CD14-positive monocyte (primary cell): ENCODE results near the gene RNF180. TPM values are rescaled to one million over a fixed set of nuclear protein-coding genes. Genes with fewer than 3 reads are reported as not detected.

Experiments
- DNase-seq, 3 donors: peaks; one replicate each; pipeline ENCODE4 v3.0.0-alpha.2; 2011 to 2022
- H2AFZ ChIP-seq: 2 replicates; pipeline ENCODE4 v1.6.0; 2012; ENCODE audit warnings: mild to moderate bottlenecking, low read depth, low read length, inconsistent platforms; ENCODE audit not compliant: insufficient read depth, poor library complexity, severe bottlenecking
- H3K27ac ChIP-seq, 2 donors: 1 replicate in 1 of 2; 2 replicates in 1 of 2; pipeline ENCODE4 v1.5.1; 2012 to 2013; ENCODE audit warnings: low read length in 2 of 2, control low read depth in 1 of 2, inconsistent platforms in 1 of 2, low read depth in 1 of 2, mild to moderate bottlenecking in 1 of 2
- H3K27me3 ChIP-seq, 2 donors: one replicate each; pipeline versions ENCODE4 v1.6.0 to v1.6.1; 2011 to 2013; ENCODE audit warnings: low read length in 2 of 2; ENCODE audit not compliant: control insufficient read depth in 2 of 2, insufficient read depth in 2 of 2
- H3K36me3 ChIP-seq, 2 donors: replicated peaks in 1 of 2; 1 replicate in 1 of 2; 2 replicates in 1 of 2; pipeline versions ENCODE4 v1.5.1 to v1.6.1; 2012 to 2013; ENCODE audit warnings: low read length in 2 of 2, control low read depth in 1 of 2, inconsistent platforms in 1 of 2, mild to moderate bottlenecking in 1 of 2; ENCODE audit not compliant: insufficient read depth in 2 of 2, control insufficient read depth in 1 of 2
- H3K4me1 ChIP-seq, 2 donors: 1 replicate in 1 of 2; 2 replicates in 1 of 2; pipeline versions ENCODE4 v1.5.1 to v1.6.1; 2012 to 2013; ENCODE audit warnings: low read length in 2 of 2, control low read depth in 1 of 2, inconsistent platforms in 1 of 2, mild to moderate bottlenecking in 1 of 2, moderate library complexity in 1 of 2; ENCODE audit not compliant: insufficient read depth in 2 of 2, control insufficient read depth in 1 of 2
- H3K4me2 ChIP-seq: replicated peaks from 2 replicates; pipeline ENCODE3; 2012; ENCODE audit warnings: low read length, moderate library complexity, mild to moderate bottlenecking; ENCODE audit not compliant: poor library complexity, severe bottlenecking; ENCODE audit errors: extremely low read depth
- H3K4me3 ChIP-seq, 3 experiments: fragments of 200-600 bp in 1 of 3; sonication (generic) in 1 of 3; replicated peaks in 1 of 3; 1 replicate in 2 of 3; 2 replicates in 1 of 3; pipeline ENCODE4 v1.5.1; 2011 to 2013; ENCODE audit warnings: low read length in 3 of 3, mild to moderate bottlenecking in 3 of 3, control low read depth in 2 of 3, low read depth in 2 of 3, inconsistent platforms in 1 of 3, moderate library complexity in 1 of 3
- H3K79me2 ChIP-seq: 2 replicates; pipeline ENCODE4 v1.6.0; 2012; ENCODE audit warnings: mild to moderate bottlenecking, control low read depth, inconsistent platforms, low read length, moderate library complexity; ENCODE audit not compliant: insufficient read depth
- H3K9ac ChIP-seq: 2 replicates; pipeline ENCODE4 v1.6.0; 2017; ENCODE audit warnings: low read length, mild to moderate bottlenecking; ENCODE audit not compliant: insufficient read depth, poor library complexity, severe bottlenecking
- H3K9me3 ChIP-seq, 2 donors: replicated peaks in 1 of 2; 1 replicate in 1 of 2; 2 replicates in 1 of 2; pipeline versions ENCODE4 v1.5.1 to v1.6.1; 2012 to 2013; ENCODE audit warnings: low read length in 2 of 2, control low read depth in 1 of 2; ENCODE audit not compliant: control insufficient read depth in 1 of 2, insufficient read depth in 1 of 2
- H4K20me1 ChIP-seq: 2 replicates; pipeline ENCODE4 v1.6.0; 2012; ENCODE audit warnings: mild to moderate bottlenecking, low read length, control low read depth, moderate library complexity; ENCODE audit not compliant: insufficient read depth
- H3K27ac Mint-ChIP-seq, 7 donors: one replicate each; pipeline ENCODE4 v1.8.0; 2020; ENCODE audit warnings: mild to moderate bottlenecking in 7 of 7, mixed read lengths in 7 of 7, moderate library complexity in 6 of 7, inconsistent platforms in 2 of 7
- H3K27me3 Mint-ChIP-seq, 3 donors: one replicate each; pipeline ENCODE4 v1.8.0; 2021 to 2022; ENCODE audit warnings: low read depth in 3 of 3, mild to moderate bottlenecking in 3 of 3, mixed read lengths in 3 of 3, moderate library complexity in 3 of 3, inconsistent platforms in 1 of 3
- H3K36me3 Mint-ChIP-seq, 2 donors: one replicate each; pipeline ENCODE4 v1.8.0; 2020; ENCODE audit warnings: mixed read lengths in 2 of 2, inconsistent platforms in 1 of 2, mild to moderate bottlenecking in 1 of 2
- H3K4me1 Mint-ChIP-seq: one replicate; pipeline ENCODE4 v1.8.0; 2020; ENCODE audit warnings: mild to moderate bottlenecking, mixed read lengths
- H3K4me3 Mint-ChIP-seq, 2 donors: one replicate each; pipeline ENCODE4 v1.8.0; 2020; ENCODE audit warnings: mild to moderate bottlenecking in 2 of 2, mixed read lengths in 2 of 2, moderate library complexity in 1 of 2
- H3K9me3 Mint-ChIP-seq, 7 donors: one replicate each; pipeline ENCODE4 v1.8.0; 2020 to 2022; ENCODE audit warnings: mixed read lengths in 7 of 7, mild to moderate bottlenecking in 6 of 7, moderate library complexity in 6 of 7, inconsistent platforms in 2 of 7
- CTCF ChIP-seq: fragments of 200-600 bp; IDR thresholded peaks from one replicate; pipeline ENCODE4 v1.8.0; 2022; ENCODE audit warnings: antibody characterized with exemption, mild to moderate bottlenecking
- WGBS: methylation state at CpG from one replicate; pipeline ENCODE4 v1.1.5; 2013; ENCODE audit warnings: missing lambda C conversion rate; ENCODE audit not compliant: insufficient coverage; 5-methylcytosine and 5-hydroxymethylcytosine counted together
- intact Hi-C, 2 donors: fragments of 100-400 bp; cut with micrococcal nuclease; formaldehyde crosslinking; loops; one replicate each; pipeline versions ENCODE4 v1.15.0 to v1.15.1; 2023
- polyA plus RNA-seq, 3 donors: library from polyadenylated mRNA; depleted of rRNA in 1 of 3; unstranded in 2 of 3; stranded (reverse) in 1 of 3; fragments of 300-500 nt in 2 of 3; fragments of >200 nt in 1 of 3; fragmentation: Illumina TruSeq in 2 of 3; gene quantifications; 1 replicate in 2 of 3; 2 replicates in 1 of 3; pipeline ENCODE4 v1.2.3, GENCODE V29; 2012 to 2021

The RNF180 gene
- polyA plus RNA-seq, 3 donors, result not detected

GRCh38 chr5:64318175-64318574 lies 152.5 kb downstream of the RNF180 start:
- no CpG with 5 or more reads among the region's 1 CpG for WGBS
- no peak overlapping the region for H3K27ac ChIP-seq
- H3K79me2 ChIP-seq, result no peaks in the 10 kb centered on the region
- Mint-ChIP-seq H3K27me3 (no peaks in the 10 kb centered on the region), H3K36me3 (no peaks in the 10 kb centered on the region), H3K27ac (no peak overlapping the region), H3K9me3 (peaks cover 0 to 5% (median 0%) of the 10 kb centered on the region in 7 donors), H3K4me3 (no peak overlapping the region), H3K4me1 (no peaks in the 10 kb centered on the region)
- no peaks in the 10 kb centered on the region for H3K27me3 ChIP-seq
- no peaks in the 10 kb centered on the region for H3K9me3 ChIP-seq
- H3K36me3 ChIP-seq, result no peaks in the 10 kb centered on the region
- no peaks in the 10 kb centered on the region for H4K20me1 ChIP-seq
- H3K4me1 ChIP-seq, result no peaks in the 10 kb centered on the region
- TF ChIP-seq CTCF, result no peak
- DNase-seq, result no peak
- H2AFZ ChIP-seq, result no peak overlapping the region
- H3K9ac ChIP-seq, result no peak overlapping the region
- H3K4me3 ChIP-seq, result no peak overlapping the region
- no peak overlapping the region for H3K4me2 ChIP-seq
- intact Hi-C loops, result no loop called here

DNA sequence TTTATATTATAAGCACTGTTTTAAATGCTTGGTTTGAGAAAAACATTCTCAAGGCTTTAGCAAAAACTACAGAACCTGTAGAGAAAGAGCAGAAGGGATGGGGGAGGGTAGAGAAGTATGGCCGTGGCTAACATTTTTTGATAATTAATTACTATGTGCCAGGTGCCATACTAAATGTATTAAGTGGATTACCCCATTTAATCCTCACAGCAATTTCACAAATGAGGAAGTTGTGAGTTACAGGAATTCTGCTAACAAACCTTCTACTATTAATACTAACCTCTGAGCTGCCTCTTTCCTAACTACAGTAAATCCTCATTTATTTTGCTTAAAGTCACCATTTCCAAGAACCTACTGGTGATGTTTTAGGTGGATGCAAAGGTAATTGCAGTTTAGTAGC lies 157.9 kb downstream of the RNF180 start:
- peaks cover 0 to 13% (median 4%) of the 10 kb centered on the region in 7 donors for H3K9me3 Mint-ChIP-seq
- H3K36me3 Mint-ChIP-seq, result no peaks in the 10 kb centered on the region
- Histone ChIP-seq H3K9me3 (peaks cover 0 to 3% of the 10 kb centered on the region in 2 donors), H3K27me3 (no peaks in the 10 kb centered on the region), H3K36me3 (no peaks in the 10 kb centered on the region), H3K27ac (no peak overlapping the region), H2AFZ (no peak overlapping the region), H3K4me3 (no peak overlapping the region), H3K9ac (no peak overlapping the region), H3K4me2 (no peak overlapping the region), H4K20me1 (no peaks in the 10 kb centered on the region), H3K79me2 (no peaks in the 10 kb centered on the region), H3K4me1 (no peaks in the 10 kb centered on the region)
- no CpG with 5 or more reads among the region's 1 CpG for WGBS
- peaks cover 0 to 2% (median 1%) of the 10 kb centered on the region in 3 donors for H3K27me3 Mint-ChIP-seq
- no peak overlapping the region for H3K27ac Mint-ChIP-seq
- H3K4me3 Mint-ChIP-seq, result no peak overlapping the region
- intact Hi-C loops, result no loop called here
- H3K4me1 Mint-ChIP-seq, result no peaks in the 10 kb centered on the region
- no peak for DNase-seq
- no peak for TF ChIP-seq CTCF
